GM20000 (cell line): ENCODE measurements around the gene LEAP2.

Source experiments
- DNase-seq: peaks from one replicate; pipeline ENCODE4 v3.0.0; 2012; ENCODE audit warnings: low spot score
- TF ChIP-seq, protein P1 (sequence below): IDR thresholded peaks from 2 replicates; pipeline ENCODE4 v1.5.1; 2012; ENCODE audit warnings: mild to moderate bottlenecking, control low read depth; ENCODE audit errors: extremely low read depth, missing control alignments

LEAP2 gene

GRCh38 chr5:132916086-132916485 is 42.6 kb downstream of the LEAP2 start:
- no peak for DNase-seq
- TF ChIP-seq, protein P1, sequence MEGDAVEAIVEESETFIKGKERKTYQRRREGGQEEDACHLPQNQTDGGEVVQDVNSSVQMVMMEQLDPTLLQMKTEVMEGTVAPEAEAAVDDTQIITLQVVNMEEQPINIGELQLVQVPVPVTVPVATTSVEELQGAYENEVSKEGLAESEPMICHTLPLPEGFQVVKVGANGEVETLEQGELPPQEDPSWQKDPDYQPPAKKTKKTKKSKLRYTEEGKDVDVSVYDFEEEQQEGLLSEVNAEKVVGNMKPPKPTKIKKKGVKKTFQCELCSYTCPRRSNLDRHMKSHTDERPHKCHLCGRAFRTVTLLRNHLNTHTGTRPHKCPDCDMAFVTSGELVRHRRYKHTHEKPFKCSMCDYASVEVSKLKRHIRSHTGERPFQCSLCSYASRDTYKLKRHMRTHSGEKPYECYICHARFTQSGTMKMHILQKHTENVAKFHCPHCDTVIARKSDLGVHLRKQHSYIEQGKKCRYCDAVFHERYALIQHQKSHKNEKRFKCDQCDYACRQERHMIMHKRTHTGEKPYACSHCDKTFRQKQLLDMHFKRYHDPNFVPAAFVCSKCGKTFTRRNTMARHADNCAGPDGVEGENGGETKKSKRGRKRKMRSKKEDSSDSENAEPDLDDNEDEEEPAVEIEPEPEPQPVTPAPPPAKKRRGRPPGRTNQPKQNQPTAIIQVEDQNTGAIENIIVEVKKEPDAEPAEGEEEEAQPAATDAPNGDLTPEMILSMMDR = no peak
